PC-9 (cell line): ENCODE data around the gene CWC22. TPM values are rescaled to one million over a fixed set of nuclear protein-coding genes. Genes with fewer than 3 reads are reported as not detected.
A peak's percentile ranks its signal among the peaks of the same experiment; 100 is the strongest.

Source experiments
- BruUV-seq: library from RNA; stranded (reverse); fragments of 400-500 nt; replicated peaks from 2 replicates; lab custom pipeline; 2021; lab: Mats Ljungman, UMichigan
- CTCF ChIA-PET: fragments of 300-600 bp; sonication (Branson Sonifier 250); formaldehyde crosslinking; loops from one replicate; lab custom pipeline; 2022; ENCODE audit warnings: antibody characterized with exemption; lab: Charles Lee
- POLR2A ChIA-PET: fragments of 300-600 bp; sonication (Branson Sonifier 250); formaldehyde crosslinking; loops from one replicate; lab custom pipeline; 2022; ENCODE audit warnings: antibody characterized with exemption; ENCODE audit not compliant: unreplicated experiment; lab: Charles Lee
- DNase-seq, 2 experiments: peaks; one replicate each; pipeline versions ENCODE4 v3.0.0 to v3.0.0-alpha.2; 2015 to 2022; ENCODE audit warnings: mixed read lengths in 1 of 2
- H2AFZ ChIP-seq: fragments of 200-600 bp; sonication (generic); 2 replicates; pipeline ENCODE4 v1.8.1; 2017; ENCODE audit warnings: antibody characterized with exemption
- H3F3A ChIP-seq: fragments of 200-600 bp; sonication (generic); 2 replicates; pipeline ENCODE4 v1.8.1; 2017; ENCODE audit warnings: antibody characterized with exemption, mild to moderate bottlenecking, low read depth; ENCODE audit not compliant: insufficient read depth
- H3K27ac ChIP-seq: fragments of 200-600 bp; sonication (generic); 2 replicates; pipeline ENCODE4 v1.6.1; 2016; ENCODE audit warnings: mixed run types
- H3K27me3 ChIP-seq: fragments of 200-600 bp; sonication (generic); 2 replicates; pipeline ENCODE4 v1.6.1; 2016; ENCODE audit warnings: low read depth, mixed run types; ENCODE audit not compliant: insufficient read depth
- H3K36me3 ChIP-seq: fragments of 200-600 bp; sonication (generic); 2 replicates; pipeline ENCODE4 v1.6.1; 2016; ENCODE audit warnings: low read depth, mixed run types
- H3K4me1 ChIP-seq: fragments of 200-600 bp; sonication (generic); replicated peaks from 2 replicates; pipeline ENCODE4 v1.6.1; 2016; ENCODE audit warnings: mixed run types; ENCODE audit not compliant: insufficient read depth
- H3K4me2 ChIP-seq: fragments of 200-600 bp; sonication (generic); 2 replicates; pipeline ENCODE4 v1.6.1; 2017; ENCODE audit warnings: mixed run types
- H3K4me3 ChIP-seq: fragments of 200-600 bp; sonication (generic); 2 replicates; pipeline ENCODE4 v1.6.1; 2016; ENCODE audit warnings: mixed run types
- H3K79me2 ChIP-seq: fragments of 200-600 bp; sonication (generic); 2 replicates; pipeline ENCODE4 v1.6.1; 2017; ENCODE audit warnings: low read depth, mixed run types
- H3K9me2 ChIP-seq: fragments of 200-600 bp; sonication (generic); 2 replicates; pipeline ENCODE4 v1.8.1; 2017; ENCODE audit warnings: mild to moderate bottlenecking; ENCODE audit not compliant: insufficient read depth
- H3K9me3 ChIP-seq: fragments of 200-600 bp; sonication (generic); 2 replicates; pipeline ENCODE4 v1.8.1; 2016; ENCODE audit warnings: low read depth; ENCODE audit not compliant: insufficient read depth
- H4K20me1 ChIP-seq: fragments of 200-600 bp; sonication (generic); 2 replicates; pipeline ENCODE4 v1.8.1; 2017; ENCODE audit not compliant: insufficient read depth
- EZH2 ChIP-seq: fragments of 200-600 bp; sonication (generic); IDR thresholded peaks from 2 replicates; pipeline ENCODE4 v1.8.0; 2017; ENCODE audit warnings: antibody characterized with exemption, low read depth
- intact Hi-C: fragments of 100-400 bp; cut with micrococcal nuclease; formaldehyde crosslinking; loops from one replicate; pipeline ENCODE4 v1.10.0; 2022; ENCODE audit not compliant: unreplicated experiment
- total RNA-seq: library from RNA; stranded (reverse); gene quantifications from 2 replicates; pipeline ENCODE4 v1.2.3, GENCODE V29; 2021
- TF ChIP-seq, protein P1 (sequence below): fragments of 200-600 bp; sonication (generic); conservative IDR thresholded peaks from 2 replicates; pipeline ENCODE4 v1.6.1; 2017; ENCODE audit warnings: mixed run types, antibody characterized with exemption, mild to moderate bottlenecking, moderate library complexity

The CWC22 gene
- total RNA-seq, 1 experiment from 2014 or later, result 35.2 TPM

DNA sequence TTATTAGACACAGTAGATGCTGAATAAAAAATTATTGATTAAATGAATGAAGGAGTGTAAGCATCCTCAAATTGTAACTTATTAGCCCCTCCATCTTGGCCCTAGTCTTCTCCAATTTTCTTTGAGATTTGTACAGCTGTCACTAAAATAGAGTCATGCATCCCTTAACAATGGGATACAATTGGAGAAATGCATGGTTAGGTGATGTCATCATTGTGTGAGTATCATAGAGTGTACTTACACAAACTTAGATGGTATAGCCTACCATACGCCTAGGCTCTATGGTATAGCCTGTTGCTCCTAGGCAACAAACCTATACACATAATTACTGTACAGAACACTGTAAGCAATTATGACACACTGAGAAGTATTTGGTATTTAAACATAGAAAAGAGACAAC is 107.4 kb downstream of the CWC22 start:
- ChIA-PET POLR2A (no interaction called here), CTCF (no interaction called here)
- Histone ChIP-seq H3K9me3 (no peaks in the 10 kb centered on the region), H3K4me1 (no peaks in the 10 kb centered on the region), H3K79me2 (no peaks in the 10 kb centered on the region), H3K36me3 (no peaks in the 10 kb centered on the region), H2AFZ (no peak overlapping the region), H3K27ac (no peak overlapping the region), H3K27me3 (no peaks in the 10 kb centered on the region), H4K20me1 (no peaks in the 10 kb centered on the region), H3K9me2 (no peaks in the 10 kb centered on the region), H3K4me2 (no peak overlapping the region), H3K4me3 (no peak overlapping the region), H3F3A (no peaks in the 10 kb centered on the region)
- BruUV-seq, result no TSS peak
- intact Hi-C loops, result loop anchor here (2.0 kb wide), 1 partner anchor 1103 kb away; no protein-coding TSS in a partner anchor
- DNase-seq, result no peak
- TF ChIP-seq, protein P1, sequence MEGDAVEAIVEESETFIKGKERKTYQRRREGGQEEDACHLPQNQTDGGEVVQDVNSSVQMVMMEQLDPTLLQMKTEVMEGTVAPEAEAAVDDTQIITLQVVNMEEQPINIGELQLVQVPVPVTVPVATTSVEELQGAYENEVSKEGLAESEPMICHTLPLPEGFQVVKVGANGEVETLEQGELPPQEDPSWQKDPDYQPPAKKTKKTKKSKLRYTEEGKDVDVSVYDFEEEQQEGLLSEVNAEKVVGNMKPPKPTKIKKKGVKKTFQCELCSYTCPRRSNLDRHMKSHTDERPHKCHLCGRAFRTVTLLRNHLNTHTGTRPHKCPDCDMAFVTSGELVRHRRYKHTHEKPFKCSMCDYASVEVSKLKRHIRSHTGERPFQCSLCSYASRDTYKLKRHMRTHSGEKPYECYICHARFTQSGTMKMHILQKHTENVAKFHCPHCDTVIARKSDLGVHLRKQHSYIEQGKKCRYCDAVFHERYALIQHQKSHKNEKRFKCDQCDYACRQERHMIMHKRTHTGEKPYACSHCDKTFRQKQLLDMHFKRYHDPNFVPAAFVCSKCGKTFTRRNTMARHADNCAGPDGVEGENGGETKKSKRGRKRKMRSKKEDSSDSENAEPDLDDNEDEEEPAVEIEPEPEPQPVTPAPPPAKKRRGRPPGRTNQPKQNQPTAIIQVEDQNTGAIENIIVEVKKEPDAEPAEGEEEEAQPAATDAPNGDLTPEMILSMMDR, result no peak
- no peak for TF ChIP-seq EZH2

DNA sequence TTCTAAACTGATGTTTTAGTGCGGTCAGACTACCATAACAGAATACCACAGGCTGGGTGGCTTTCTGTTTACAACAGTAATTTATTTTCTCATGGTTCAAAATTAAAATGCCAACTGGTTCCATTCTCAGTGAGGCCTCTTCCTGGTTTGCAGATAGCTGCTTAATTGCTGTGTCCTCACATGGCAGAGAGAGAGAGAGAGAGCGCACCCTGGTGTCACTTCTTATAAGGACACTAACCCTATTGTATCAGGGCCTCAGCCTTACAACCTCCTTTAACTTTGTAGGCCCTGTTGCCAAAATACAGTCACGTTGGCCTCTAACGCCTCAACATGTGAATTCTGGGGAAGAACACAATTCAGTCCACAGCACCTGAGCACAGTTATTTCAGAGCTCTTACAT is 108.2 kb downstream of the CWC22 start:
- CTCF ChIA-PET, result interaction anchor here (0.7 kb wide), 1 partner anchor 723 kb away, joined by 3 read pairs; no protein-coding TSS in a partner anchor
- TF ChIP-seq, protein P1, result peak; percentile 66
- TF ChIP-seq EZH2, result no peak
- no peak overlapping the region for H3K4me2 ChIP-seq
- POLR2A ChIA-PET, result interaction anchor here (0.5 kb wide), 1 partner anchor 157 kb away, joined by 3 read pairs; no protein-coding TSS in a partner anchor
- peak in 1 of 2 experiments; percentile 16 for DNase-seq
- no peaks in the 10 kb centered on the region for H3K36me3 ChIP-seq
- H3K27ac ChIP-seq, result no peak overlapping the region
- no peaks in the 10 kb centered on the region for H3K79me2 ChIP-seq
- H3K27me3 ChIP-seq, result no peaks in the 10 kb centered on the region
- H3K4me1 ChIP-seq, result no peaks in the 10 kb centered on the region
- no peaks in the 10 kb centered on the region for H4K20me1 ChIP-seq
- H3K9me3 ChIP-seq, result no peaks in the 10 kb centered on the region
- H3K4me3 ChIP-seq, result no peak overlapping the region
- H3F3A ChIP-seq, result no peaks in the 10 kb centered on the region
- no TSS peak for BruUV-seq
- intact Hi-C loops, result loop anchor here (2.0 kb wide), 1 partner anchor 1102 kb away; no protein-coding TSS in a partner anchor
- no peaks in the 10 kb centered on the region for H3K9me2 ChIP-seq
- H2AFZ ChIP-seq, result no peak overlapping the region

Other genes with a start within 250 kb of the CWC22 start
- gene ZNF385B, start 145.7 kb downstream of the CWC22 start, total RNA-seq, result 2.8 and 4.1 TPM in 2 replicates